CD4-positive, alpha-beta T cell treated with Interleukin-15 for 4 hours (primary cell): ENCODE data around the gene MS4A10.
"Not testable (repeated sequence)": the region's sequence is repeated elsewhere in the genome, so short reads cannot be mapped to it uniquely, and the experiment has no call there.

Experiments
- DNase-seq: peaks from one replicate; pipeline ENCODE4 v3.0.0-alpha.2; 2020; ENCODE audit warnings: low spot score

The MS4A10 gene

DNA sequence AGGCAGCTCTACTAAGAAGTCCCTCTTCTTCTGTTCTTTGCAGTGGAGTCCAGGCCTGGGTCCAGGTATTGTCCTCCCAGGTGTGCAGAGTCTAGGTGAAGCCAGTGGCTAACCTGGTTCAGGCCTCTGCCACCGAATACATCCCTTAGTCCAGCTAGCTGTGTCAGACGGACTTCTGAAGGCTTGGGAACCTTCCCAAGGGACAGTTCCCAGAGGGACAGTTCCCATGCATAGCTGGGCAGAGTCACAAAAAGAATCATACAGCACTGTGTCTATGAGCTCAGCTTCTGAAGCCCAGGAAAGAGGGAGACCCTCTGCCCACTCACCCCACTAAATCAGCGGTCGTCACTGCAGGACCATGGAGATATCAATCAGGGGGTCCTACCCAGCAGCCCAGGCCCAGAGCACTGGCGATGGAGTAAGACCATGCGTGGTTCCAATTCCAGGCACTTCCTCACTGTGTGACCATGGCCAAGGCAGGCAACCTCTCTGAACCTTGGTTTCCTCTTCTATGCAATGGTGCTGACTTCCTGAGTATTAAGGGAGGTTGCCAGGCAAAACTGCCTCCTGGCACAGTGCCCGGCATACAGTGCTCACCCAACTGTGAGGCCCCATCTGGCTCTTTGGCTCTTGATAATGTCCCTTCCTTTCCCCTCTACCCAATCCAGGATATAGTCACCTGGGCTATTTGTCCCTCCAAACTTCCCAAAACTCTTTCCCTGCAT is 3.4 kb downstream of the MS4A10 start:
- no peak for DNase-seq

DNA sequence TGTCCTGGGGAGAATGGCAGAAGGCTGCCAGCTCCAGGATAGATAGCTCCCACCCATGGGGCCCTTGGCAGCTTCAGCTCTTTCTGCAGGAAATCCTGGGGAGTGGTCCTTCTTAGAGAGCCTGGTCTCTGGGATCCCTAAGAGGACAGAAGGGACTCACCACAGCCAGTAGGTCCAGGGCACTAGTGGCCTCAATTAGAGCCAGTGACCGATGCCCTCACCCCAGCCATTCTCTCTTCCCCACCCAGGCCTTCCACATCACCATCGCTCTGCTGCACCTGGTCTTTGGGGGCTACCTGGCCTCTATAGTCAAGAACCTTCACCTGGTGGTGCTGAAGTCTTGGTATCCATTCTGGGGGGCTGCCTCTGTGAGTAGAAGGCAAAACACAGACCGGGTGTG is 5.6 kb downstream of the MS4A10 start:
- no peak for DNase-seq

DNA sequence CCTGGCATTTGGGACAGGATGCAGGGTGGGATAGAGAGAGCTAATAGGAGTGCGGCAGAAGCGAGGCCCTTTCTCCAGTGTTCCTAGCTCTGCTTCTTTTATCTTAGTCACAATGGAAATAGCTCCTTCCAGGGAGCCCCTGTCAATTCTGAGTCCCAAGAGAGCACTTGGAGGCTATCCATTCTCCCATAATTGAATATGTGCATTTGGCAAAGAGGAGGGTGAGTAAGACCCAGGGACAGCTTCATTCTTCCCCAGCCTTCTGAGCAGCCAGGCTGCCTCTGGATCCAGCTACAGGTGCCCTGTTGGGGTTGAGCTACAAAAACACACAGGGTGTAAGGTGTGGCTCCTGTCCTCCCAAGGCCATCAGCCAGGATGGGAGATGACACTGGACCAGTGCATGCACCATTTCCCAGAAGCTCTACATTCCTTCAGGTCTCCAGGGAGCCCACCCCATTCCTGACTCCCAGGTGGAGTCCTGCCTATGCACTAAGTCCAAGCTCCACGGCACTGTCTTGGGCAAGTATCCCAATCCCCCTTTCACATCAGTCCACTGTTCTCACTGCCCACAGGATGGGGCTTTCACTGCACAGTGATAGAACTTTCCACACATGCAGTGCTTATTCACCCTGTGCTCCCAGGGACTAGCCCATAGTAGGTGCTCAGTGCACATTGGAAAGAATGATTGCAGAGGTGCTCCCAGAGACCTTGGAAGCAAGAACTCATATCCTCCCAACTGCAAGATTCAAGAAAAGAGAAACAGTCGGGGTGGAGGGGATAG is 6.2 kb downstream of the MS4A10 start:
- no peak for DNase-seq

DNA sequence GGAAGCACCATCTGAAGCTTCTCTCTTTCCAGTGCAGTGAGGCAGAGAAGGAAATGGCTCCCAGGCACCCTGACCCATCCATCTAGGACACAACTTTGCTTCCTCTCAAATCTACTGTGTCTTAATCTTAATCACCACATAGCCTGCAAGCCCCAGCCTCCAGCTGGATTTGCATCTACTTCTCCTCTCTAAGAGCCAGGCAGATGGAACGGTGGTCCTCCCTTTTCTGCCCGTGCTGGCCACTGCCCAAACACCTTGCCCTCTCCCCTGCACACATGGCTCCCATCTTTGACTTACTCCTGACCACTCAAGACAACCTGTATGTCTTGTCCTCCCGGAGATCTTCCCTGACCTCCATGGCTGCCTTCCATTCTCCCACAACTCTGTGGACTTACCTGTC is 7.4 kb downstream of the MS4A10 start:
- no peak for DNase-seq

DNA sequence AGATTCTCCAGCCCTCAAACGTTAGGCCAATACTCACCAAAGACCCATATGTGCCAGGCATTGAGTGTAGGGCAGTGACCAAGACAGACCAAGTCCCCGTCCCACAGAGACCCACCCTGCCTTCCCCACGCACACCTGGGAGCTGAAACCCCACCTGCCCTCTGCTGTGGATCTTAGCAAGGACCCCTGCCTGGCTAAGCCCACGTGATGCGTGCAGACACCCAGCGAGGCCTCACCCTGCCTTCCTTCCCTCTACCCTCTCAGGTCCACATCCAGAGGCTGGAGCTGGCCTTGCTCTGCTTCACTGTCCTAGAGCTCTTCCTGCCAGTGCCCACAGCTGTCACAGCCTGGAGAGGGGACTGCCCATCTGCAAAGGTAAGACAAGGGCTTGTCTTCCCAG is 10.2 kb downstream of the MS4A10 start:
- DNase-seq = no peak

DNA sequence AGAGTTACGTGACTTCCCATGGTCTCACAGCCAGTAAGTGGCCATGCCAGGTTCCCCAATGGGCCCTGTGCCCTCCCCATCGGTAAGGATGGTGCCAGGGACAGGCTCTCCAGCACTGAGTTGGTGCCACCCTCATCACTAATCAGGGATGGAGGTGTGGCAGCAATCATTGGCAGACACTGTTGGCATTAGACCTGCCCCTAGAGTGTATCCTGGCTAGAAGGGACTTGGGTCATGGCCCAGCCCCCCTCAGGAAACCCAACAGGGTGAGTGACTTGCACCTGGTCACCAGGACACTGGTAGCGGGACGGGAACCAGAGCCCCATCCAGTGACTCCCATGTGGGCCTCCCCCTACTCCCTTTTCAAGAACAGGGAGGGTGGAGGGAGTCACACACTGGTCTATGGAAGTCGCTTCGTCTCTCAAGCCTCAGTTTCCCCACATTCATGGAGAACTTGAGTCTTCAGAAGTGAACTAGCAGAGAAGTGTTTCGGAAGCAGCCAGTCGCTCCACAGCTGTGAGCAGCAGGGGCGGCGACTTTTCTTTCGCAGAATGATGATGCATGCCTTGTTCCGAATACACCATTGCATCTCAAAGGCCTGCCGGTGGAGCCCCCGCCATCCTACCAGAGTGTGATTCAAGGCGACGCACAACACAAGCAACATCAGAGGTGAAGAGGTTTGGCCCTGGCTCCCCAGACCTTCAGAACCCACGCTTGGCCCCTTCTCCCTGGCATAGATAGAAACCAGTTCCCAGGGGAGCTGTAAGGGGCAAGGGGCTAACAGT is 12.9 kb downstream of the MS4A10 start:
- no peak for DNase-seq

DNA sequence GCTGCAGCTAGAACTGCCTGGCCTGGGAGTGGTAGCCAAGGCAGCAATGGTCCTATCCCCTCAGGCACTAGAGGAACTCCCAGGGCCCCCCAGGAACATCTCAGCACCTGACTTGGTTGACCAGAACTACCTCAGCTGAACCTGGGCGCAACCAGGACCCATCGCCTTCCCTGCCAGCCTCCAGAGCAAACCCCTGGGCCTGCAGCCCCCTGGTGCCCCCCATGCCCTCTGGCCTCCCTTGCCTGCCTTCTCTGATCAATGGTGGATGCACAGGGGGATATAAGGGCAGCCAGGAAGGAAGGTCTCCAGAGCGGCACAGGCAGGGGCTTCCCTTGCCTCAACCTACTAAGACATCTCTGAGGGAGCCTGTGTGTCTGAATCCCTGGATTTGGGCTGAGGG is 13.5 kb downstream of the MS4A10 start:
- DNase-seq = no peak

DNA sequence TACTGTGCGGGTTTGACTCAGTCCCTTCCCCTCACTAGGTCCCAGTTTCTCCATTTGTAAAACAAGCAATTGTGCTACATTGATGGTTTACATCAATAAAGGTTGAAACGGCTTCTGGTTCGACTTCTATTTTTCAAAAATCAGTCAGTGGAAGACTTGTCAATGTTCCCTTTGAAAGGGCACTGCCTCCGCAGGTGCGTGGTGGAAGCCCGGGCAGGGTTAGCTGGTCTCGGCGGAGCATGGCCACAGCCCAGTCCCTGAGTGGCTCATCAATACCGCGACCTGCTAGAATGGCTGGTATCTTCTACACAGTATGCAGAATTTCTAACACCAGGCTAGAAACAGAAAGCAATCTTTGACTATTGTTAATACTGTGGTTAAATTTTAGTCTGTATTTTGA is 16.1 kb downstream of the MS4A10 start:
- no peak for DNase-seq

DNA sequence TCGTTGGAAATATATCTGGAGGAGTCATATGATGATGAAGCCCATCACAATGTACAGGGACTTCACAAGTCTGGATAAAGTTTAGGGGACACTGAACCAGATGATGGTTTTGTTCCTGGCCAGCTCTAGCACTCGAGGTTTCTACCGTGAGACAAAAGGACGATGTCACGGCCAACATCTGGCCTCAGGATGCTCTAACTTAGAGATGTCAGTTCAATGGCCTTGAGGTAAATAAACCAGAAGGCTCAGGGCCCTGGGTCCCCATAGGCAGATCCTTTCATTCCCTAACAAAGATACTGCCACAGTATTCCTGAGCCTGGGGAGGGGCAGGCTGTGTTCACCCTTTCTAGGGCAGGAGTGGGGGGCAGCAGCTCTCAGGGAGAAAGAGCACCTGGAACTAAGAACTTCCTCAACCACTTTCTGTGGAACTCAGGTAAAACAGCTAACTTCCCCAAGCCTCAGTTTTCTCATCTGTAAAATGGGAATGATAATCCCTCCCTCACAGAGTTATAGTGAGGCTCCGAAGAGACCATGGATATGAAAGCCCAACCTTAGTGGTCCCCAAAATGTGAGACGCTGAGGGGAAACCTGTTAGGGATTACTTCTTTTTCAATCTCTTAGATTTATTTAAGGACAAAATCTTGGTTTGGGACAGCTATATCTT is 18.3 kb downstream of the MS4A10 start:
- DNase-seq = no peak

DNA sequence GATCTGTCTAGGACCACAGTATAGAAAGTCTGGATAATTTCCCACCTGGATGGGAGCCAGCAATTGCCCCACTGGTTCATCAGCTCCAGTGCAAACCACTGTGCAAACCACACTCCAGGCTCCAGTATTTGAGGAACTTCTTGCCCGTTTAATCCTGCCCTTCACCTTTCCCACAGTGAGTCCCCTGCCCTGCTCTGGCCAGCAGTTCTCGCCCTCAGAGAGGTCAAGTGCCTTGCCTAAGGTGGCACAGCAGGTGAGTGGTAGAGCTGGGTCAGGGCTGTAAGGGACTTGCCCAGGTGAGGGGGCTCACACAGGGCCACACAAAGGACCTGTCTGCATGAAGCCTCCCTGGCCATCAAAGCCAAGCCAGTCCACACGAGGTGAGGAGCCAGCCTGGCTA is 24.1 kb downstream of the MS4A10 start:
- no peak for DNase-seq

DNA sequence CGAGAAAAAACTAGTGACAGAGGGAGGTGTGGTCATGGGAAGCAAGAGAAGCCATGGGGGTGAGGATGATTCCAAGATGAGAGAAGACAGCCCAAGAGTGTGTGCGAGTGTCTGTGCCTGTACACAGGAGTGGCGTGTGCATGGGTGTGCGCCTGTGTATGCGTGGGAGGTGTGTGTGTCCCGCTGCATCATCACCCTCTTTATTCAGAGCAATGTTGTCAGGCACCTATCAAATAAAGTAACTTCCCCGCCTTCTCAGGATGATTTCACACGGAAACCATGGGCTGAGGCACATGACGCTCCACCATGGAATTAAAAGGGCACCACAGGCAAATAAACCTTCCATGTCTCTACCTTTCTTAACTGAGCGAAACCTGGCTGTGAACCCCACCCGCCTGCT is 24.6 kb downstream of the MS4A10 start:
- no peak for DNase-seq

DNA sequence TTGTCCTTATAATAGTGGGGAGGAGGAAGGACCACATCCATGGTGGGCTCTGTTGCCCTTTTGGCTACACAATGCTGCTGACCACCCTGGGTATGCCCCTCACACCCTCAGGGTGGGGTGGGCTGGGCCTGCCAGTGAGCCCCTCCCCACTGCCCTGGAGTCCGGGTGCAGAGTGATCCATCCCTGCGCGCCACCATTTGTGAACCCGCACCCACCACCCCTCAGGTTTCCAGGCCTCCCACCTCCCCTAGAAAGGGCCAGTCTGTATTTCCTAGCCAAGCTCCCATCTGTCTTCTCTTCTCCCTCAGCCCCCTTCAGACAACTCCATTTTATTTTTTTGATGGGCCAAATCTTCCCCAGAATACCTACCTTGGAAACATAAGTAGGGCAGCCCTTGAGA is 25.0 kb downstream of the MS4A10 start:
- no peak for DNase-seq

DNA sequence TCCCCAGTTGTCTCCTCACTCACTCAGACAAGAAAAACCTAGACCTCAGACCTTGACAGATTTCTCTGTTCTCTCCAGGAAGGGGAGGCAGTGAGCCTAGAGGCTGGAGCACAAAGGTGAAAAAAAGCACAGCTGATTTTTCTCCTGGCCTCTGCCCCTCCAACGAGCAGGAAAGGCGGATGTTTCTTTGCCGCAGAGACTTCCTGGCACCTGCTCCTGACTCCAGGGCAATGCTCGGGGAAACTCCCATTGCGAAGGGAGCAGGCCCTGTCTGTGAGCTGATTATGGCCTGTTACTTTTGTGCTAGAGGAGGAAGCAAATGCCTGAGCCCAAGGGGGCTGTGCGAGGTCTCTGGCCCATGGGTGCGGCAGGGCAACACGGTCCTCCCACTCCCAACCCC is 25.4 kb downstream of the MS4A10 start:
- no peak for DNase-seq

DNA sequence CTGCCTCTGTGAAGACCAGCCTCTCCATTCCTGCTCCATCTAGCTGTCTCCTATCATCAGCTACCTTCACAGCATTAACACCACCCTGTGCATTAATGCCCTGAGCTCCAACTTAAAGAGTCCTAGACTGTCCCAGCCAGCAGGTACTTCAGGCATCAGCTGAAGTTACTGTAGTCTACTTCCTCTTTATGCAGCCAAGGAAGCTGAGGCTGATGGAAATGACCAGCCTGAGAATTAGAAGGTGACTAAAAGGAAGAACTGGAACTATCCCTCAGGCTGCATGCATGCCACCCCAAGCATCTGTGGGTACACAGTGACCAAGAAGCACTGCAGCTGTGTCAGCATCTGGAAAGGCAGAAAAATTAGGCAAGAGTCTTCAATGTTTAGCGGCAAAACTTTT is 28.2 kb downstream of the MS4A10 start:
- no peak for DNase-seq

DNA sequence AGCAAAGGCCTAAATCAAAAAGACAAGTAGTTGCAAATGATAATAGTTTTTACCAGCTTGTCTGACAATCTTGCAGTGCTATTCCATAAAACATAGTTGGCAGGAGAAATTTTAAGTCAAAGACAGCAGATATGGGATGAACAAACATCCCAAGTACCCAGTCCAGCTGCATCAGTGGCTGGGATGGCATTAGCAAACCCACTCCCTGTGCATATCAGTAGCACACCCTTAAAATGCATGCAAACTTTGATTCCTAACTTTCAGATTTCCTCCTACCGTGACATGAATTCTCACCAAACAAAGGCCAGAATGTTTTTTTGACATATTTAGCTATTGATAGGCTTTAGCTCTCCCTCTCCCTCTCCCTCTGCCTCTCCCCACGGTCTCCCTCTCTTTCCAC is 29.0 kb downstream of the MS4A10 start:
- DNase-seq = no peak

DNA sequence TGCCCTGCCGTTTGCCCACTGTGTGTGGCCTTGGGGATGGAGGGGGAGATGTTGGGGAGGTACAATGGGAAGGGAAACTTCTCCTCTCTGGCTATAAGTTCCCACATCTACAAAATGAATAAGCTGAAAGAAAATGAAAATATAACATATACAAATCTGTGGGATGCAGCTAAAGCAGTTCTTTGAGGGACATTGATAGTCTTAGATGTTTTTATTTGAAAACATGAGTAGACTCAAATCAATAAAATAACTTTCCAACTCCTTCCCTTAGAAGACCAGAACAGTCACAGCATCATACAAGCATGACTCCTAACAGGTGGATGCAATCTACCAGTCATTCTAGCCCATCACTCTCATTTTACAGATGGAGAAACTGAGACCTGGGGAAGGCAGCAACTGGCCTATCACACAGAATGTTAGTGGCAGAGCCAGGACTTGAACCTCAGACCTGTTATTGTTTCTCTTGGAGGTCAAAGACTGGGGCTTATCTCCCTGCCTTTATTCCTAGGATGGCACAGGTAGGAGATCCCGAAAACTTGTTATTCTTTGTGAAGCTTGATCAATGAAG is 31.5 kb downstream of the MS4A10 start:
- DNase-seq = no peak

DNA sequence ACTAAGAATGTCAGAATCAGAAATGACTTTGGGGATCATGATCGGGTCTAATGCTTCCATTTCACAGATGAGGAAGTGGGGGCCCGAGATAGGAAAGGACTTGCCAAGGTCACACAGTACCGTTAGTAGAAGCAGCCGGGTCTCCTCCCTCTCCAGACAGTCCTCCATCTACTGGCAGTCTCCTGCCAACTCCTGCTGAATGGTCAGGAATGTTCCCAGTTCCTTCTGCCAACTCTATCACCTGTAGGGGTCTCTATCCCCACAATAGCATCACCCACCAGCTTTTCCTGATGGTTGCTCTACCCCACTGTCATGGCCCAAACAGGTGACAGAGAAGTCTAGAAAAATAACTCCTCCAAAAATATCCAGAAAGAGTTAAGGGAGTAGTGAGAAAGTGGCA is 32.9 kb downstream of the MS4A10 start:
- no peak for DNase-seq

DNA sequence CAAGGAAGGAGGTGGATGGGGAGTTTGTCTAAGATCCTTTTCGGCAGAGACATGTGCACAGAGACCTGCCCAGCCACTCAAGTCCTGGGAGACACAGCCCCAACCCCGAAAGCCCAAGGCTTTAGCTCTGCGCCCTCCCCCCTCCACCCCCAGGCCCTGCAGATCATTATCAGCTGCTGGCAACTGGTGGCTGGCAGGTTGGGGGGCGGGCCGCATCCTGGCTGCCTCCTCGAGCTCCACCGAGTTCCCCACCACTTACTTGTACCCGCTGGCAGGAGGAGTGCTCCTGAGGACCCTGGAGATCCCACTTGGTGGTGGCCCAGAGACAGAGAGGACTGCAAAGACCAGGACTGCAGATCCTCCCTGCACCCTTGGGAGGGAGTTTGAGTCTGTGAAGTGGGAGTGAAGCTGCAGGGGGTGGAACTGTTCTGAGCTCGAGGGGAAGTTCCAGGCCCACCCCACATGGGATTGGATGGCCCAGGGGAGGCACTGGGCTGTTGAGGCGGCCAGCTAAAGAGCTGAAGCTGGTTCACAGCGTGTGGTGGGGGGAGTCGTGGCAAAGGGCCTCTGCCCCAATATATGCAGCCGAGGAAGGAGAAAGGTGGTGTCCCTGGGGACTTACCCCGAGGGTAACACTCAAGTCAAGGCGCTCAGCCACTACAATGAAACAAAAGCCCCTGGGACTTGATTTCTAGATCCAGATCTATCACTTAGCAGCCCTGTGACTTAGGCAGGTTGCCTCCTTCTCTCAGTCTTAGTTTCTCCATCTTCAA is 36.9 kb downstream of the MS4A10 start:
- no peak for DNase-seq

DNA sequence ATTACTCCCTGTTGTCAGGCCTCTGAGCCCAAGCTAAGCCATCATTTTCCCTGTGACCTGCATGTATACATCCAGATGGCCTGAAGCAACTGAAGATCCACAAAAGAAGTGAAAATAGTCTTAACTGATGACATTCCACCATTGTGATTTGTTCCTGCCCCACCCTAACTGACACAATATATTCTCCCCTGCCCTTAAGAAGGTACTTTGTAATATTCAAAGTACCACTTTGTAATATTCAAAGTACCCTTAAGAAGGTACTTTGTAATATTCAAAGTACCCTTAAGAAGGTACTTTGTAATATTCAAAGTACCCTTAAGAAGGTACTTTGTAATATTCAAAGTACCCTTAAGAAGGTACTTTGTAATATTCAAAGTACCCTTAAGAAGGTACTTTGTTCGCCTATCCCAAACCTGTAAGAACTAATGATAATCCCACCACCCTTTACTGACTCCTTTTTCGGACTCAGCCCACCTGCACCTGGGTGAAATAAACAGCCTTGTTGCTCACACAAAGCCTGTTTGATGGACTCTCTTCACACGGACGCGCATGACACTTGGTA is 38.7 kb downstream of the MS4A10 start:
- DNase-seq = not testable (repeated sequence)

DNA sequence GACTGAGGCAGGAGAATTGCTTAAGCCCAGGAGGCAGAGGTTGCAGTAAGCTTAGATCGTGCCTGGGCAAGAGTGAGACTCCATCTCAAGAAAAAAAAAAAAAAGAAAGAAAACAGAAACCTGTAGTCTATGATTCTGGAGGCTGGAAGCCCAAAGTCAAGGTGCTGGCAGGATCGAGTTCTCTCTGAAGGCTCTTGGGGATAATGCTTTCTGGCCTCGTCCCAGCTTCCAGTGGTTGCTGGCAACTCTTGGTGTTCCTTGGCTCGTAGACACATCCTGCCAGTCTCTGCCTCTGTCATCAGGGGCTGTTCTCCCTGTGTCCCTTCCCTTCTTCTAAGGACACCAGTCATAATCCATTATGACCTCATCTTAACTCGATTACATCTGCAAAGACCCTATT is 40.0 kb downstream of the MS4A10 start:
- no peak for DNase-seq

DNA sequence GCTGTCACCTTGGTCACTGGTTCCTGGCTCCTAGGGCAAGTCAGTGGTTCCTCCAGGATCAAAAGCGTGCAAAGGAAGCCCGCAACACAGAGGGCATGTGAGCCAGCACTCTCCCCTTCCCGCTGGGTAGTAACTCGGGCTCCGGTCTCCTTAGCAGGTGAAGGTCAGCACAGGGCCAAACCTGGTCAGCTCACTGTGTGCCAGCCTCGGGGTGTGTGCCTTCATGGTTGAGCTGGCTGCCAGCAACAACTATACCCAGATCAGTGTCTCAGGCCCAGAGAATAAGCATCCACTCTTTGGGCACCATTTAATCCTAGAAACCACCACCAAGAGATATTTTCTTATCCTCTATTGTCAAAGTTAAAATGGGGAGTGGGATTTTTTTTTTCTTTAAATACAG is 40.7 kb downstream of the MS4A10 start:
- DNase-seq = no peak
